ENCODE data around the gene PRSS21.
A peak's percentile ranks its signal among the peaks of the same experiment; 100 is the strongest.

PRSS21 gene

DNA sequence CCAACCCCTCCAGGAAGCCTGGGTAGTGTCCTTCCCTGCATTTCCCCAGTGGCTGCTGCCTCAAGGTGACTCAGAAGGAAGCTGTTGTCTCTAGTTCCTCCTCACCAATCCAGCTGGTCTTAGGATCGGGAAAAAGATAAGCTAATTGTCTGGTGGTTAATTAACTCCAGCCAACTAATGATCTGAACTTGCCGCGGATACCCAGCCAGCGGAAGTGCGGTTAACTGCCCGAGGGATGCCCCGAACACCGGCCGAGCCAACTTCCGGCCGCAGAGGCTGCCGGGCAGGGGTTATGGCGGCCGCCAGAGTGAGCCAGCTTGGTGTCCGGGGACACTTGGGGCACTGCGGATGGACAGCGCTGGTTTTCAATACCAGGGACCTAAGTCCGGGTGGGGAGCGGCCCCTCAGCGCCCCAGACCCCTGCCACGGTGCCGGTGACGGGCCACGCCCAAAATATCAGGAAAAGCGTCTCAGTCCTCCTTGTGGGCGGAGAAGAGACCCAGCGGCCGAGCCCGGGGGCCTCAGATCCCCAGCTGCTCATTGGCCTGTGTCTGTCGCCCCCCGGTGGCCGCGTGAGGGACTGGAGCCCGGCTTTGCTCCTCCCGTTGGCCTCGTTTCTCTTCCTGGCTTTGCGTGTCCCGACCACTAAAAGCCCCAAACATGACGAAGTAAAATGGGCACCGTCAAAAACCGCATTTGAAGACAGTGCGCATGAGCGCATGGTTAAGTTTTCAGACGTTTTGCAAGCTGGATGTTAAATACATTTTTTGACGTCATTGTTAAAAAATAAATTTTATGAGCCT, 51.2 kb downstream of the PRSS21 start:
- DNase-seq (ENCODE audit: low read depth) = peak; percentile 89
